Hematopoietic multipotent progenitor cell treated with erythropoietin and hydrocortisone succinate and interleukin-3 and kit ligand, for 17 days (in vitro differentiated cells): ENCODE results near the gene LYST.
"Not testable (repeated sequence)": the region's sequence is repeated elsewhere in the genome, so short reads cannot be mapped to it uniquely, and the experiment has no call there.

Experiments
- DNase-seq: peaks from one replicate; pipeline ENCODE4 v3.0.0-alpha.2; 2015; ENCODE audit warnings: low spot score

The LYST gene

GRCh38 chr1:235759336-235759735, 107.4 kb downstream of the LYST start:
- DNase-seq: no peak

DNA sequence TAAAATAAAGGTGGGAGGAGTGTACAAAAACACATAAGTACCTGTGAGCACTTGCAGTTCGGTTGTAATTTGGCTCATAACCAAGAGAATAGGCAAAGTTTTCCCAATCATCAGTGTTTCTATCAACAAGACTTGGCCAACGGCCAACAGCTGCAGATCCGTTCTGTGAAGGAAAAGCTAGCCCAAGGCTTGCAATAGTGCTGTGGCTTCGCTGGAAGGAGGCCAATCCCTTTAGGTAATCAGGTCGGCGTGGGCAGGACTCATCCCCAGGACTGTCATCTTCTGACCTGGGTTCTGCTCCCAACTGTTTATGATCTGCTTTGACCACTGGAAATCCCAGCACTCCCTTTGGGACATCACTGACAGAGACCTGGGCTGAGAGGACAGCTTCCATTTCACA, 107.8 kb downstream of the LYST start:
- DNase-seq: no peak

DNA sequence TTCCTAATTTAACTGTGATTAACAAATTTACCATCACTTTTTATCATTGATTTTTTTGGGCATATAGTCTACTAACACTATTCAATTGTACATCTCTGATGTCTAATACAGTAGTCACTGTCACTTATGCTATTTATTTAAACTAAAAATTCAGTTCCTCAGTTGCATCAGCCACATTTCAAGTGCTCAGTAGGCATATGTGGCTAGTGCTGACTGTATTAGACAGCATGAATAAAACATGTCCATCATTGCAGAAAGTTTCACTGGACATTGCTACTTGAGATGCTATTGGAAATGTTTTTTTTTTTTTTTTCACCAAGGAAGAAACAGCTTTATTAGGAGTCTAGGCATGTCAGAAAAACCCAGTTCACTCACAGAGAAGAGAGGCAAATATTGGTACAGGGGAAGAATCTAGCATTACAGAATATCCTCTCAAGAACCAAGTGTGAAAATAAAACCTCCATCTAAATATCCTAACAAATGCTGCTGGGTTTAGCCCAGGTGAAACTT, 109.1 kb downstream of the LYST start:
- DNase-seq: no peak

GRCh38 chr1:235754186-235754585, 112.5 kb downstream of the LYST start:
- DNase-seq: not testable (repeated sequence)

DNA sequence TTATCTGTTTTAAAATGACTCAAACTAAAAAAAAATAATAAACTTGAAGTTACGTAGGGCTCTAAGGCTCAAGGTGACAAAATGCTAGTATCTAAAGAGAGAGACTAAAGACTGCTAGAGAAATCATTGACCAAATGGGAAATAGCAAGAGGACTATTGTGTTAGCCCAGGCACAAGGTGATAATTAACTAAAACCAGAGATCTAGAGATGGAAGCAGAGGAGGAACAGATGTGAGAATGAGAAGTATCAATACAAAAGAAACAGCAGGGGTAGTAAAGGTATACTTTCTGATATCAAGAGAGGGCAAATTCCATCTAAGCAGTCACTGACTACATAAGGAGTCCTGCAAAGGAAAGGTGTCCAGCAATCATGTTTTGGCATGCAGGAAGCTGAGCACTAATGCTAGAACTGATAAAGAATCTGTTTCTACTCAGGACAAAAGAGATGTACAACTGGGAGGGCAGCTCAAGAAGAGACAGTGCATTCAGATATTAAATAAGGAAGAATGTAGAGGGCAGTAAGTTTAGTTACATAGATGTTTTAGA, 116.9 kb downstream of the LYST start:
- DNase-seq: no peak

GRCh38 chr1:235748747-235749146, 118.0 kb downstream of the LYST start:
- no peak for DNase-seq

DNA sequence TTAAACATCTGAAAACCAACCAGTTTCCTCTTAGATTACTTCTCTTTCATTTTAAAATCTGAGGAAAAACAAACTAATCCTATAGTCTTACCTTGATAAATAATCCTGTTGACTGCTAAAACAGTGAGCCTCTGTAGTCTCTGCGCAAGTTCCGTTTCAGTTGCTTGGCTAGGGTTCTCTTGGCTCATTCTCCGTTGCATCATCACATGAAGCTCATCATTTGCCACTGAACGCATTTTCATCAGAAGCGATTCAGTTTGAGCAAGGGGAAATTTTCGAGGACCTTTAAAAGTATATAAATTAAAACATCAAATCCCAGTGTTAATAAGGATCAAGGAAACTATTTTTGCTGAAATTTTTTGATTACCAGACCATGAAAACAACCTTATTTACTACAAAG, 120.5 kb downstream of the LYST start:
- DNase-seq: no peak

- no peak for DNase-seq
These were observed 121.1 kb downstream of the LYST start for GRCh38 chr1:235745503-235746136.

DNA sequence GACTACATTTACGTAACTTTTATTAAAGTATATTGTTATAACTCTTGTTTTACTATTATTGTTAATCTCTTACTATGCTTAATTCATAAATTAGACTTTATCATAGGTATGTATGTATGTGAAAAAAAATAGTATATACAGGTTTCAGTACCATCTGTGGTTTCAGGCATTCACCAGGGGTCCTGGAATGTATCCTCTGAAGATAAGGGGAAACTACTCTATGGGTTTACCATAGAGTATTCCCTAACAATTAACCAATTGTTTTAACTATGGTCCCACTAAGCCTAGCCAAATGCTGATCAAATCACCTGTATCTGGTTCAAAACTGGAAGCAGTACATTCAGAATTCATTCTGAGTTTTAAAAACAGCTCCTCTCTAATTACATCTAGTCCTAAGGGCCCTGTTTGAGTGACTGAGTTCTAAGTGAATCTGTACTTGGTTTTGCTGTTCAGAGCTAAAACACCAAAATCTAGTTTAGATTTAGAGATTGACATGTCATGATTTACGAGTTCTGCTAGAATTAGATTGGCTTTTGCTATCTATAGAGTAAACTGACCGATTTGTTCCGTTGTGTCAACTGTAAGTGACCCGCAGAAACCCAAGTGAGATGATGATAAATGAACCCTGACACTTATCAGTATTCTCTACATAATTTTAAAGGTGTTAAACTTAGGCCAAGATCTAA, 123.6 kb downstream of the LYST start:
- no peak for DNase-seq

GRCh38 chr1:235741294-235741693, 125.4 kb downstream of the LYST start:
- no peak for DNase-seq

DNA sequence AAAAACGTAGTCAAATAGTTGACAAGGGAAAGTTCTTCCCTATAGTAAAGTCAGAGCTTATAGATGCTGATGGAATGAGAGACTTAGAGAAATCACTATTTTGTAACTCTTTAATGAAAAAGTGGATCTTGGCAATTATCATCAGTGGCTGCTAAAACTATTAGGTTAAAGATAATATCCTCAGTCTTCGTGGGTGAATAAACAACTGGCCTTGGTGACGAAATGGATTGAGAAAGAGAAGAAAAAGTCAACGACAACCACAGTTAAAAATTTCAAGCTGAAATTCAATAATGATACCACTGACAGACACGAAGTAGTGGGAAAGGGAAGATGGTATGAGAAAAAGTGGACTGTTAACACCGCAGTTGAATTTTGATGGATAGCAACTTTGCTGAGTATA, 127.1 kb downstream of the LYST start:
- DNase-seq: no peak

GRCh38 chr1:235739124-235739523, 127.6 kb downstream of the LYST start:
- DNase-seq: no peak

DNA sequence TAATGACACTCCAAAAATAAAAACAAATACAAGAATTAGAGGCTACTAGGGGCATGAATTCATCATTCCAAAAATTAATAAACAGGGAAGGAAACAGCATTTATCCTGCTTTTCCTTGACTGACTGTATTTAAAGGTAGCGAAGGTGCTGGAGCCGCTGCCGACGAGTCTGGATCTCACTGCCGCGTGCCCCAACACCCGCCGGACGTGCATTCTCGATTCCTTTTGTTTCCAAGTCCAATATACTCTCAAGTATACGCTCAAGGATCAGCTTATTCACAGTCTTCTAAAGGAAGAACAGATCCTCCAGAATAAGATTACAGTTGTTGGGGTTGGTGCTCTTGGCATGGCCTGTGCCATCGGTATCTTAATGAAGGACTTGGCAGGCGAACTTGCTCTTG, 129.0 kb downstream of the LYST start:
- no peak for DNase-seq

- DNase-seq: no peak
These were observed 130.4 kb downstream of the LYST start for GRCh38 chr1:235736263-235736662.

- no peak for DNase-seq
These were observed 131.1 kb downstream of the LYST start for GRCh38 chr1:235735621-235736020.

GRCh38 chr1:235734335-235734734, 132.4 kb downstream of the LYST start:
- DNase-seq: no peak

- DNase-seq: no peak
These were observed 136.7 kb downstream of the LYST start for GRCh38 chr1:235730007-235730406.

DNA sequence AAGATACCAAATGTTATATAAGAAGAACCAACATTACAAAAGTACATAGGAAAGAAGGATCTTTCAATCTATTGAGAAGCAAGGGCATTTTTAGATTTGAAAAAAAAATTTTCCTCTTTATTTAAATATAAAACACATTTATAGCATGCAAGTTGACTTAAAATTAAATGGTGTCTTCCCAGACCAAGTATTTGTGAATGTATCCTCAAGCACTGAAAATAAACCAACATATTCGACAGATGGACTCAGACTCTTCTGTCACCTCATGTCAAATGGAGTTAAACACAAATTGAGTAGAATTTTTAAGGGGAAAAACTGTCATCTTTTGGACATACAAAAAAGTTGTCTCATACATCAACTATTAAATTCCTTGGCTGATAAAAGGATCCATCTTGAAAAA, 140.1 kb downstream of the LYST start:
- DNase-seq: no peak

DNA sequence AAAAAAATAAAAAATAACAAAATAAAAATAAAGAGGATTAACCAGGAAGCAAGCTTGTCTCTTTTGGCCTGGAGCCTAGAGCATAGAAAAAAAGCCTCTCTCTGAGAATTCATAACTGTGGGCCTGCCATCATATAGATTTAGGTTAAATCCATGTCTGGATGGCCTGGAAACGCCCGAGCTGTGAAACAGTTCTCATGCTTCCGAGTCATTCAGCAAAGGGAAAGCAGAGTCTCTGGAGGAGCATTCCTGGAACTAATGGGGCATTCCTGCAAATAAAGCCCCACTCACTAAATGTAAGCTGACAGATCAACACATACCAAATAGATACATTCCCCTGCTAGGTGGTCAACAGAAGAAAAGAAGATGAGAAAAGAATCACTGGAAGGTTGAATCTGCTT, 141.3 kb downstream of the LYST start:
- no peak for DNase-seq

DNA sequence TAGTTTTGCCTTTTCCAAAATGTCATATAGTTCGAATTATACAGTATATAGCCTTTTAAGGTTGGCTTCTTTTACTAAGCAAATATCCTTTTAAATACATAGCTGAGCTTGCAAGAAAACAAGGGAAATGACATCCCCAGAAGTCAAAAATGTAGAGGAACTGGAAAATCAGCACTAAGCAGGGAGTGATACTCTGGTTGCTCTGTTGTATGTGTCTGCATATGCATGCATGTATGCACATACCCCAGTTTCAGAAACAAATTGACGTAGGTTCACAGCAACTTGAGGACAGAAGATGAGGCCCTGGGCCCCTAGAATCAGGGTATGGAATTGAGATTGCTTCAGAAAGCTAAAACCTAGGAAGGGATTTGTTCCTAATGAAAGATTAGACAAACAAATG, 142.0 kb downstream of the LYST start:
- DNase-seq: no peak

GRCh38 chr1:235722858-235723257, 143.8 kb downstream of the LYST start:
- DNase-seq: no peak

GRCh38 chr1:235721982-235722381, 144.7 kb downstream of the LYST start:
- no peak for DNase-seq

- DNase-seq: no peak
These were observed 146.2 kb downstream of the LYST start for GRCh38 chr1:235720544-235720943.
